HepG2 (cell line): ENCODE data around the gene LOXL3. TPM values are rescaled to one million over a fixed set of nuclear protein-coding genes. Genes with fewer than 3 reads are reported as not detected.
A peak's percentile ranks its signal among the peaks of the same experiment; 100 is the strongest.

Experiments
- CBX5 ChIP-seq: sonication (generic); formaldehyde crosslinking; IDR thresholded peaks from 2 replicates; pipeline ENCODE4 v1.4.0; 2020; ENCODE audit warnings: missing genetic modification reagents, borderline replicate concordance
- HHEX ChIP-seq: IDR thresholded peaks from 2 replicates; pipeline ENCODE4 v1.6.1; 2016; ENCODE audit warnings: control low read depth
- RBAK ChIP-seq: sonication (generic); formaldehyde crosslinking; IDR thresholded peaks from 2 replicates; pipeline ENCODE4 v1.5.1; 2020; ENCODE audit warnings: mild to moderate bottlenecking, missing genetic modification reagents
- SP140L ChIP-seq: sonication (generic); formaldehyde crosslinking; IDR thresholded peaks from 2 replicates; pipeline ENCODE4 v1.4.0; 2020; ENCODE audit warnings: missing genetic modification reagents, borderline replicate concordance
- ZNF138 ChIP-seq: sonication (generic); formaldehyde crosslinking; IDR thresholded peaks from 2 replicates; pipeline ENCODE4 v1.5.0; 2020; ENCODE audit warnings: mild to moderate bottlenecking, low read depth, missing genetic modification reagents
- ZNF253 ChIP-seq: sonication (generic); formaldehyde crosslinking; IDR thresholded peaks from 2 replicates; pipeline ENCODE4 v1.8.0; 2022; ENCODE audit warnings: mild to moderate bottlenecking, missing genetic modification reagents, borderline replicate concordance
- ZNF678 ChIP-seq: sonication (generic); formaldehyde crosslinking; IDR thresholded peaks from 2 replicates; pipeline ENCODE4 v1.4.0; 2020; ENCODE audit warnings: mild to moderate bottlenecking, missing genetic modification reagents
- polyA plus RNA-seq, 8 experiments: library from polyadenylated mRNA; depleted of rRNA in 3 of 8; stranded (reverse) in 7 of 8; unstranded in 1 of 8; fragments of >200 nt; fragmentation: Illumina TruSeq in 4 of 8; extraction: Trizol in 4 of 8; gene quantifications; 2 replicates each; pipeline versions ENCODE4 v1.2.1 to v1.2.3, GENCODE V29; 2011 to 2016; ENCODE audit warnings: low read depth in 4 of 8, missing spikeins in 1 of 8, mixed read lengths in 1 of 8; ENCODE audit not compliant: insufficient read depth in 1 of 8
- total RNA-seq, 5 experiments: library from RNA; depleted of rRNA; stranded (reverse); fragments of >200 nt; fragmentation: Illumina TruSeq; extraction: Trizol; gene quantifications; 2 replicates each; pipeline ENCODE4 v1.2.3, GENCODE V29; 2016; ENCODE audit warnings: low read depth in 1 of 5
- TF ChIP-seq, protein P1 (sequence below): sonication (generic); formaldehyde crosslinking; IDR thresholded peaks from 2 replicates; pipeline ENCODE4 v1.5.1; 2020; ENCODE audit warnings: missing genetic modification reagents, mild to moderate bottlenecking, borderline replicate concordance
- TF ChIP-seq, protein P2 (sequence below): sonication (generic); formaldehyde crosslinking; conservative IDR thresholded peaks from 2 replicates; pipeline ENCODE4 v1.8.1; 2023; ENCODE audit warnings: missing genetic modification reagents
- TF ChIP-seq, protein P3 (sequence below): sonication (generic); formaldehyde crosslinking; IDR thresholded peaks from 2 replicates; pipeline ENCODE4 v1.8.0; 2022; ENCODE audit warnings: low read depth, missing genetic modification reagents
- TF ChIP-seq, protein P4 (sequence below): sonication (generic); formaldehyde crosslinking; IDR thresholded peaks from 2 replicates; pipeline ENCODE4 v1.5.1; 2020; ENCODE audit warnings: mild to moderate bottlenecking, missing genetic modification reagents, moderate library complexity

LOXL3 gene
- total and polyA plus RNA-seq, 2 of the 13 experiments (the other 11 are each of a cell fraction or from before 2014, with no cell fraction given): 0.55 to 6.5 TPM

DNA sequence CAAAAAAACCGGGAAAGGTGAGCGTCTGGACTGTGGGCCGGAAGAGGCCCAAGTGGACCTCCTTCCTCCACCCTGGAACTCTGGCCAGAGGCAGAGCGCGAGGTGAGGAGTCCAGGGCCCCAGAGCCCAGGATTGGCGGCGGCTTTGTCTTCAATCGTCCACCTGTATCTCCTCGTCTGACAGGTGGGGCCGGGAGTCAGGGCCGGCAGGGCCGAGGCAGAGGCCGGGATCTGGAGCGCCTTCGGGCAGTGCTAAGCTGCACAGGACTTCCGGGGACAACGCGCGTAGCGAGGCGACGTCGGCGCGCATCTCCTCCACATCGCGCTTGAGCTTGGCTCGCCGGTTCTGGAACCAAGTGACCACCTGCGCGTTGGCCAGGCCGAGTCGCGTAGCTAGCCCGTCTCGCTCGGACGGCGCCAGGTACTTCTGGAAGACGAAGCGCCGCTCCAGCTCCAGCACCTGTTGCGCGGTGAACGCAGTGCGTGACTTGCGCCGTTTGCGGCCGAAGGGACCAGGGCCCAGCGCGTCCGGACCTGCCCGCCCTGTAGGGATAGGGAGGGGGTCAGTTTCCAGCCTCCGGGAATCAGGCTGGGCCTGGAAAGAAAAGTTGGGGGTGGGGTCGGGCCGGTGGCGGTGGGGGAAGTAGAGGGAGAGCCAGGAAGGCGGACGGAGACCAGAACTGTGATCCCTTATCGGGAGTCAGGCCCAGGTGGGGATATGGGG is 55.8 kb downstream of the LOXL3 start (continued):
- TF ChIP-seq, protein P1, sequence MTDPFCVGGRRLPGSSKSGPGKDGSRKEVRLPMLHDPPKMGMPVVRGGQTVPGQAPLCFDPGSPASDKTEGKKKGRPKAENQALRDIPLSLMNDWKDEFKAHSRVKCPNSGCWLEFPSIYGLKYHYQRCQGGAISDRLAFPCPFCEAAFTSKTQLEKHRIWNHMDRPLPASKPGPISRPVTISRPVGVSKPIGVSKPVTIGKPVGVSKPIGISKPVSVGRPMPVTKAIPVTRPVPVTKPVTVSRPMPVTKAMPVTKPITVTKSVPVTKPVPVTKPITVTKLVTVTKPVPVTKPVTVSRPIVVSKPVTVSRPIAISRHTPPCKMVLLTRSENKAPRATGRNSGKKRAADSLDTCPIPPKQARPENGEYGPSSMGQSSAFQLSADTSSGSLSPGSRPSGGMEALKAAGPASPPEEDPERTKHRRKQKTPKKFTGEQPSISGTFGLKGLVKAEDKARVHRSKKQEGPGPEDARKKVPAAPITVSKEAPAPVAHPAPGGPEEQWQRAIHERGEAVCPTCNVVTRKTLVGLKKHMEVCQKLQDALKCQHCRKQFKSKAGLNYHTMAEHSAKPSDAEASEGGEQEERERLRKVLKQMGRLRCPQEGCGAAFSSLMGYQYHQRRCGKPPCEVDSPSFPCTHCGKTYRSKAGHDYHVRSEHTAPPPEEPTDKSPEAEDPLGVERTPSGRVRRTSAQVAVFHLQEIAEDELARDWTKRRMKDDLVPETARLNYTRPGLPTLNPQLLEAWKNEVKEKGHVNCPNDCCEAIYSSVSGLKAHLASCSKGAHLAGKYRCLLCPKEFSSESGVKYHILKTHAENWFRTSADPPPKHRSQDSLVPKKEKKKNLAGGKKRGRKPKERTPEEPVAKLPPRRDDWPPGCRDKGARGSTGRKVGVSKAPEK: no peak
- TF ChIP-seq, protein P2, sequence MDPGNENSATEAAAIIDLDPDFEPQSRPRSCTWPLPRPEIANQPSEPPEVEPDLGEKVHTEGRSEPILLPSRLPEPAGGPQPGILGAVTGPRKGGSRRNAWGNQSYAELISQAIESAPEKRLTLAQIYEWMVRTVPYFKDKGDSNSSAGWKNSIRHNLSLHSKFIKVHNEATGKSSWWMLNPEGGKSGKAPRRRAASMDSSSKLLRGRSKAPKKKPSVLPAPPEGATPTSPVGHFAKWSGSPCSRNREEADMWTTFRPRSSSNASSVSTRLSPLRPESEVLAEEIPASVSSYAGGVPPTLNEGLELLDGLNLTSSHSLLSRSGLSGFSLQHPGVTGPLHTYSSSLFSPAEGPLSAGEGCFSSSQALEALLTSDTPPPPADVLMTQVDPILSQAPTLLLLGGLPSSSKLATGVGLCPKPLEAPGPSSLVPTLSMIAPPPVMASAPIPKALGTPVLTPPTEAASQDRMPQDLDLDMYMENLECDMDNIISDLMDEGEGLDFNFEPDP (CRISPR knock-in tag): 0 out of 2 replicates have a peak, but pooled peaks have one; percentile 67
- TF ChIP-seq ZNF138 (peak; percentile 66; the same call in 1 of the 2 replicates), RBAK (no peak), CBX5 (no peak), ZNF253 (CRISPR knock-in tag) (no peak), SP140L (CRISPR knock-in tag) (no peak), HHEX (CRISPR knock-in tag) (no peak), ZNF678 (CRISPR knock-in tag) (no peak)
- TF ChIP-seq, protein P3, sequence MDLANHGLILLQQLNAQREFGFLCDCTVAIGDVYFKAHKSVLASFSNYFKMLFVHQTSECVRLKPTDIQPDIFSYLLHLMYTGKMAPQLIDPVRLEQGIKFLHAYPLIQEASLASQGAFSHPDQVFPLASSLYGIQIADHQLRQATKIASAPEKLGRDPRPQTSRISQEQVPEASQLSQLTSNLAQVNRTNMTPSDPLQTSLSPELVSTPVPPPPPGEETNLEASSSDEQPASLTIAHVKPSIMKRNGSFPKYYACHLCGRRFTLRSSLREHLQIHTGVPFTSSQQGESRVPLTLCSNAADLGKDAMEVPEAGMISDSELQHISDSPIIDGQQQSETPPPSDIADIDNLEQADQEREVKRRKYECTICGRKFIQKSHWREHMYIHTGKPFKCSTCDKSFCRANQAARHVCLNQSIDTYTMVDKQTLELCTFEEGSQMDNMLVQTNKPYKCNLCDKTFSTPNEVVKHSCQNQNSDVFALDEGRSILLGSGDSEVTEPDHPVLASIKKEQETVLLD: no peak
- TF ChIP-seq, protein P4, sequence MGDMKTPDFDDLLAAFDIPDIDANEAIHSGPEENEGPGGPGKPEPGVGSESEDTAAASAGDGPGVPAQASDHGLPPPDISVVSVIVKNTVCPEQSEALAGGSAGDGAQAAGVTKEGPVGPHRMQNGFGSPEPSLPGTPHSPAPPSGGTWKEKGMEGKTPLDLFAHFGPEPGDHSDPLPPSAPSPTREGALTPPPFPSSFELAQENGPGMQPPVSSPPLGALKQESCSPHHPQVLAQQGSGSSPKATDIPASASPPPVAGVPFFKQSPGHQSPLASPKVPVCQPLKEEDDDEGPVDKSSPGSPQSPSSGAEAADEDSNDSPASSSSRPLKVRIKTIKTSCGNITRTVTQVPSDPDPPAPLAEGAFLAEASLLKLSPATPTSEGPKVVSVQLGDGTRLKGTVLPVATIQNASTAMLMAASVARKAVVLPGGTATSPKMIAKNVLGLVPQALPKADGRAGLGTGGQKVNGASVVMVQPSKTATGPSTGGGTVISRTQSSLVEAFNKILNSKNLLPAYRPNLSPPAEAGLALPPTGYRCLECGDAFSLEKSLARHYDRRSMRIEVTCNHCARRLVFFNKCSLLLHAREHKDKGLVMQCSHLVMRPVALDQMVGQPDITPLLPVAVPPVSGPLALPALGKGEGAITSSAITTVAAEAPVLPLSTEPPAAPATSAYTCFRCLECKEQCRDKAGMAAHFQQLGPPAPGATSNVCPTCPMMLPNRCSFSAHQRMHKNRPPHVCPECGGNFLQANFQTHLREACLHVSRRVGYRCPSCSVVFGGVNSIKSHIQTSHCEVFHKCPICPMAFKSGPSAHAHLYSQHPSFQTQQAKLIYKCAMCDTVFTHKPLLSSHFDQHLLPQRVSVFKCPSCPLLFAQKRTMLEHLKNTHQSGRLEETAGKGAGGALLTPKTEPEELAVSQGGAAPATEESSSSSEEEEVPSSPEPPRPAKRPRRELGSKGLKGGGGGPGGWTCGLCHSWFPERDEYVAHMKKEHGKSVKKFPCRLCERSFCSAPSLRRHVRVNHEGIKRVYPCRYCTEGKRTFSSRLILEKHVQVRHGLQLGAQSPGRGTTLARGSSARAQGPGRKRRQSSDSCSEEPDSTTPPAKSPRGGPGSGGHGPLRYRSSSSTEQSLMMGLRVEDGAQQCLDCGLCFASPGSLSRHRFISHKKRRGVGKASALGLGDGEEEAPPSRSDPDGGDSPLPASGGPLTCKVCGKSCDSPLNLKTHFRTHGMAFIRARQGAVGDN (CRISPR knock-in tag): peak; percentile 95
